HCT116 (cell line): ENCODE results near the gene SCARF1. TPM values are rescaled to one million over a fixed set of nuclear protein-coding genes. Genes with fewer than 3 reads are reported as not detected.

Experiments used
- ATAC-seq: fragments of 200-7000 bp; cut with Tn5 transposase; 2 replicates; pipeline ENCODE4 v1.9.1; 2020; ENCODE audit warnings: mild to moderate bottlenecking, moderate library complexity
- BruUV-seq: library from RNA; stranded (reverse); fragments of 400-500 nt; replicated peaks from 2 replicates; lab custom pipeline; 2021; lab: Mats Ljungman, UMichigan
- CTCF ChIA-PET: fragments of 300-600 bp; sonication (Branson Sonifier 250); formaldehyde crosslinking; loops from one replicate; lab custom pipeline; 2021; ENCODE audit warnings: antibody characterized with exemption; lab: Charles Lee
- POLR2A ChIA-PET: fragments of 300-600, 350-600 bp; sonication (Branson Sonifier 250); formaldehyde crosslinking; loops from one replicate; lab custom pipeline; 2021; ENCODE audit warnings: antibody characterized with exemption; lab: Charles Lee
- RAD21 ChIA-PET, 2 experiments: fragments of 300-600 bp; sonication (Branson Sonifier 250); formaldehyde crosslinking; loops; one replicate each; lab custom pipeline; 2023; ENCODE audit warnings: low total read pairs in 2 of 2; ENCODE audit not compliant: uncharacterized antibody in 2 of 2, unreplicated experiment in 2 of 2, low non-redundant PET in 1 of 2; lab: Charles Lee
- DNase-seq: peaks from one replicate; pipeline ENCODE4 v3.0.0-alpha.2; 2010; ENCODE audit warnings: low read depth, low spot score
- H2AFZ ChIP-seq: fragments of 200-600 bp; shearing (Covaris generic), sonication (generic); 2 replicates; pipeline ENCODE4 v1.6.1; 2017; ENCODE audit warnings: low read depth, mixed run types, mixed read lengths, antibody characterized with exemption, low read length; ENCODE audit not compliant: poor library complexity, severe bottlenecking
- H3K27ac ChIP-seq: 2 replicates; pipeline ENCODE4 v1.5.1; 2012; ENCODE audit warnings: low read depth, low read length
- H3K27me3 ChIP-seq: fragments of 200-600 bp; sonication (generic); 2 replicates; pipeline ENCODE4 v1.6.1; 2016; ENCODE audit warnings: mixed run types, low read length, mixed read lengths; ENCODE audit not compliant: insufficient read depth
- H3K36me3 ChIP-seq, 2 experiments: fragments of 200-500 bp in 1 of 2; fragments of 200-600 bp in 1 of 2; sonication (Bioruptor generic) in 1 of 2; sonication (generic) in 1 of 2; 2 replicates each; pipeline versions ENCODE4 v1.5.1 to v1.6.1; 2014 to 2016; ENCODE audit warnings: low read length in 2 of 2, inconsistent platforms in 1 of 2, mixed read lengths in 1 of 2, mixed run types in 1 of 2; ENCODE audit not compliant: insufficient read depth in 2 of 2, control insufficient read depth in 1 of 2
- H3K4me1 ChIP-seq, 2 experiments: fragments of 200-600 bp in 1 of 2; sonication (generic) in 1 of 2; 2 replicates each; pipeline versions ENCODE4 v1.5.1 to v1.6.1; 2012 to 2017; ENCODE audit warnings: low read length in 2 of 2, inconsistent platforms in 1 of 2, mild to moderate bottlenecking in 1 of 2, mixed read lengths in 1 of 2, mixed run types in 1 of 2, moderate library complexity in 1 of 2; ENCODE audit not compliant: insufficient read depth in 2 of 2, control insufficient read depth in 1 of 2
- H3K4me2 ChIP-seq: fragments of 200-600 bp; sonication (generic); 2 replicates; pipeline ENCODE4 v1.6.1; 2017; ENCODE audit warnings: mixed run types, low read length, mixed read lengths
- H3K4me3 ChIP-seq, 2 experiments: fragments of 200-600 bp in 1 of 2; sonication (generic) in 1 of 2; replicated peaks in 1 of 2; 2 replicates each; pipeline ENCODE4 v1.5.1; 2011 to 2016; ENCODE audit warnings: low read length in 2 of 2, control low read depth in 1 of 2, low read depth in 1 of 2, mild to moderate bottlenecking in 1 of 2, mixed read lengths in 1 of 2, mixed run types in 1 of 2
- H3K79me2 ChIP-seq: fragments of 200-600 bp; sonication (generic); 2 replicates; pipeline ENCODE4 v1.6.1; 2017; ENCODE audit warnings: mild to moderate bottlenecking, mixed run types, low read length, moderate library complexity, mixed read lengths; ENCODE audit not compliant: insufficient read depth
- H3K9ac ChIP-seq: fragments of 200-600 bp; sonication (generic); 2 replicates; pipeline ENCODE4 v1.6.1; 2016; ENCODE audit warnings: low read length, mixed read lengths
- H3K9me2 ChIP-seq: fragments of 200-600 bp; sonication (generic), shearing (Covaris generic); 2 replicates; pipeline ENCODE4 v1.6.1; 2017; ENCODE audit warnings: mixed run types, mild to moderate bottlenecking, moderate library complexity; ENCODE audit not compliant: insufficient read depth
- H3K9me3 ChIP-seq, 2 experiments: fragments of 200-500 bp in 1 of 2; fragments of 200-600 bp in 1 of 2; sonication (Bioruptor generic) in 1 of 2; sonication (generic) in 1 of 2; 2 replicates each; pipeline ENCODE4 v1.6.1; 2014 to 2017; ENCODE audit warnings: low read length in 2 of 2, mixed read lengths in 2 of 2, inconsistent platforms in 1 of 2, low read depth in 1 of 2, mild to moderate bottlenecking in 1 of 2, mixed run types in 1 of 2, moderate library complexity in 1 of 2; ENCODE audit not compliant: control insufficient read depth in 1 of 2, insufficient read depth in 1 of 2
- H4K20me1 ChIP-seq: fragments of 200-600 bp; sonication (generic), shearing (Covaris generic); 2 replicates; pipeline ENCODE4 v1.6.1; 2017; ENCODE audit warnings: mixed run types, mild to moderate bottlenecking, moderate library complexity; ENCODE audit not compliant: insufficient read depth
- ATF3 ChIP-seq: IDR thresholded peaks from 2 replicates; pipeline ENCODE4 v1.6.1; 2012
- CBX3 ChIP-seq: IDR thresholded peaks from 2 replicates; pipeline ENCODE4 v1.6.1; 2012; ENCODE audit warnings: low read depth
- CEBPB ChIP-seq: IDR thresholded peaks from 2 replicates; pipeline ENCODE4 v1.6.1; 2012; ENCODE audit warnings: low read depth
- CTCF ChIP-seq, 3 experiments: fragments of 200-600 bp in 1 of 3; sonication (generic) in 1 of 3; IDR thresholded peaks in 2 of 3; conservative IDR thresholded peaks in 1 of 3; 2 replicates each; pipeline ENCODE4 v1.5.1; 2012 to 2017; ENCODE audit warnings: low read depth in 2 of 3, low read length in 2 of 3, antibody characterized with exemption in 1 of 3, borderline replicate concordance in 1 of 3, control low read depth in 1 of 3, mild to moderate bottlenecking in 1 of 3, mixed read lengths in 1 of 3, mixed run types in 1 of 3, moderate library complexity in 1 of 3; ENCODE audit not compliant: insufficient read depth in 1 of 3
- EGR1 ChIP-seq: IDR thresholded peaks from 2 replicates; pipeline ENCODE4 v1.6.1; 2012; ENCODE audit warnings: low read depth
- ELF1 ChIP-seq: IDR thresholded peaks from 2 replicates; pipeline ENCODE4 v1.6.1; 2012; ENCODE audit warnings: low read depth, borderline replicate concordance
- EZH2 ChIP-seq: fragments of 200-600 bp; sonication (generic); IDR thresholded peaks from 2 replicates; pipeline ENCODE4 v1.6.1; 2017; ENCODE audit warnings: antibody characterized with exemption, mixed run types
- EZH2phosphoT487 ChIP-seq: fragments of 200-600 bp; IDR thresholded peaks from 2 replicates; pipeline ENCODE4 v1.6.1; 2018; ENCODE audit warnings: antibody characterized with exemption, borderline replicate concordance
- FOSL1 ChIP-seq: IDR thresholded peaks from 2 replicates; pipeline ENCODE4 v1.6.1; 2012; ENCODE audit warnings: low read depth
- RAD21 ChIP-seq: IDR thresholded peaks from 2 replicates; pipeline ENCODE4 v1.6.1; 2012; ENCODE audit warnings: low read depth, mild to moderate bottlenecking
- SIN3A ChIP-seq: IDR thresholded peaks from 2 replicates; pipeline ENCODE4 v1.6.1; 2012; ENCODE audit warnings: low read depth
- SP1 ChIP-seq: IDR thresholded peaks from 2 replicates; pipeline ENCODE4 v1.6.1; 2012; ENCODE audit warnings: low read depth
- SRF ChIP-seq: IDR thresholded peaks from 2 replicates; pipeline ENCODE4 v1.6.1; 2012; ENCODE audit warnings: low read depth
- TCF7L2 ChIP-seq: IDR thresholded peaks from 2 replicates; pipeline ENCODE4 v1.7.0; 2011; ENCODE audit warnings: borderline replicate concordance, inconsistent platforms; ENCODE audit not compliant: insufficient read depth, insufficient read length; ENCODE audit errors: extremely low read depth
- YY1 ChIP-seq: IDR thresholded peaks from 2 replicates; pipeline ENCODE4 v1.6.1; 2011; ENCODE audit warnings: low read length, low read depth, moderate library complexity, mild to moderate bottlenecking; ENCODE audit not compliant: insufficient replicate concordance; ENCODE audit errors: extremely low read depth
- ZBTB33 ChIP-seq: IDR thresholded peaks from 2 replicates; pipeline ENCODE4 v1.6.1; 2011; ENCODE audit warnings: mild to moderate bottlenecking, low read length, moderate library complexity; ENCODE audit not compliant: insufficient replicate concordance; ENCODE audit errors: extremely low read depth
- ZFX ChIP-seq: fragments of 450-650 bp; IDR thresholded peaks from 2 replicates; pipeline ENCODE4 v1.6.1; 2017
- ZNF274 ChIP-seq: fragments of 200-500 bp; sonication (Bioruptor generic); IDR thresholded peaks from 2 replicates; pipeline ENCODE4 v1.6.1; 2014; ENCODE audit warnings: mild to moderate bottlenecking, low read depth, low read length, inconsistent platforms
- intact Hi-C: fragments of 100-400 bp; cut with micrococcal nuclease; formaldehyde crosslinking; loops from 2 replicates; pipeline ENCODE4 v1.10.0; 2022
- total RNA-seq: library from RNA; stranded (reverse); gene quantifications from one replicate; pipeline ENCODE4 v1.2.1, GENCODE V29; 2021; ENCODE audit not compliant: unreplicated experiment

The SCARF1 gene
- total RNA-seq, 1 experiment from 2014 or later = 2.2 TPM

GRCh38 chr17:1626333-1626732, 19.2 kb downstream of the SCARF1 start (continued):
- TF ChIP-seq ZFX = no peak
- no peak for TF ChIP-seq RAD21
- TF ChIP-seq SIN3A = no peak
- no peak for TF ChIP-seq ZNF274
- no peak for TF ChIP-seq EZH2
- TF ChIP-seq CBX3 = no peak
- TF ChIP-seq CTCF (IDR thresholded peaks at IDR 0.05 in 2 of 3, conservative IDR thresholded peaks at IDR 0.05 in 1 of 3; ENCODE audit: borderline replicate concordance in 1 of 3, insufficient read depth in 1 of 3, low read depth in 2 of 3, low read length in 2 of 3) = no peak
- TF ChIP-seq ATF3 = no peak
- no peak for TF ChIP-seq FOSL1
- TF ChIP-seq SP1 = no peak
- no peak for TF ChIP-seq ELF1

- Histone ChIP-seq H3K4me1 (peaks cover 14 to 46% of the 10 kb centered on the region in 2 experiments), H3K4me2 (no peak overlapping the region), H3K9me3 (no peaks in the 10 kb centered on the region), H4K20me1 (no peaks in the 10 kb centered on the region), H3K4me3 (no peak overlapping the region), H3K36me3 (no peaks in the 10 kb centered on the region), H3K27me3 (no peaks in the 10 kb centered on the region), H3K9ac (no peak overlapping the region), H3K9me2 (no peaks in the 10 kb centered on the region), H3K27ac (no peak overlapping the region), H3K79me2 (no peaks in the 10 kb centered on the region), H2AFZ (no peak overlapping the region)
- intact Hi-C loops = no loop called here
- DNase-seq (no peak), ATAC-seq (no peak)
- BruUV-seq = no TSS peak
- ChIA-PET POLR2A (interaction anchor here (1.2 kb wide), 1 partner anchor 10 kb away, joined by 3 read pairs; no protein-coding TSS in a partner anchor), CTCF (interaction anchor here (0.8 kb wide), 1 partner anchor 51 kb away, joined by 3 read pairs; no protein-coding TSS in a partner anchor), RAD21 (no interaction called here)
- TF ChIP-seq SIN3A = no peak
- no peak for TF ChIP-seq ZBTB33
- no peak for TF ChIP-seq ZFX
- no peak for TF ChIP-seq TCF7L2
- no peak for TF ChIP-seq ZNF274
- TF ChIP-seq ELF1 = no peak
- TF ChIP-seq SRF = no peak
- TF ChIP-seq YY1 = no peak
- TF ChIP-seq ATF3 = no peak
- TF ChIP-seq EGR1 = no peak
- no peak for TF ChIP-seq CTCF (IDR thresholded peaks at IDR 0.05 in 2 of 3, conservative IDR thresholded peaks at IDR 0.05 in 1 of 3; ENCODE audit: borderline replicate concordance in 1 of 3, insufficient read depth in 1 of 3, low read depth in 2 of 3, low read length in 2 of 3)
- no peak for TF ChIP-seq RAD21
- no peak for TF ChIP-seq EZH2phosphoT487
- no peak for TF ChIP-seq EZH2
- TF ChIP-seq CEBPB = no peak
Measured at GRCh38 chr17:1625581-1625980, 20.0 kb downstream of the SCARF1 start.
